Dendritic cell treated with granulocyte-macrophage colony-stimulating factor and Interleukin-4, amounts not matched to agents 40 ng/mL and 50 ng/mL, for 4 days (primary cell): ENCODE measurements around the gene CCDC40.

Experiments
- H3K27ac Mint-ChIP-seq: one replicate; pipeline ENCODE4 v1.8.0; 2022; ENCODE audit warnings: mild to moderate bottlenecking, mixed read lengths
- H3K27me3 Mint-ChIP-seq: one replicate; pipeline ENCODE4 v1.8.0; 2022; ENCODE audit warnings: mild to moderate bottlenecking, mixed read lengths
- H3K36me3 Mint-ChIP-seq: one replicate; pipeline ENCODE4 v1.8.0; 2022; ENCODE audit warnings: low read depth, mixed read lengths
- H3K4me1 Mint-ChIP-seq: one replicate; pipeline ENCODE4 v1.8.0; 2022; ENCODE audit warnings: low read depth, mixed read lengths
- H3K4me3 Mint-ChIP-seq: one replicate; pipeline ENCODE4 v1.8.0; 2022; ENCODE audit warnings: mild to moderate bottlenecking, moderate library complexity, mixed read lengths
- H3K9me3 Mint-ChIP-seq: one replicate; pipeline ENCODE4 v1.8.0; 2022; ENCODE audit warnings: mixed read lengths
- intact Hi-C: fragments of 100-400 bp; cut with micrococcal nuclease; formaldehyde crosslinking; loops from one replicate; pipeline ENCODE4 v1.15.0; 2022

Gene CCDC40

DNA sequence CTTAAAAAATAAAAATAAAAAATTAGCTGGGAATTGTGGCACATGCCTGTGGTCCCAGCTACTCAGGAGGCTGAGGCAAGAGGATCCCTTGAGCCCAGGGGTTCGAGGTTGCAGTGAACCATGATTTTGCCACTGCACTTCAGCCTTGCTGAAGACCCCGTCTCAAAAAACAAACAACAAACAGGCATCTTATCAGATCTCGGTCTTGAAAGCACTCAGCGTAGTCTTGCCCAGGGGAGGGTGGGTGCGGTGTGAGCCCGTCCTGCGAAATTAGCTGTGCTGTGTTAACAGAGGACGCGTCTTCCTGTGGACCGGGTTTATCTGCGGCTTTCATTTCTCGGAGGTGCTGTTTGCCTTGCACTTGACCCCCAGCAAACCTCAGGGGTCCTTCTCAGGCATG lies 70.3 kb downstream of the CCDC40 start:
- H3K4me1 Mint-ChIP-seq = peaks cover 31% of the 10 kb centered on the region
- H3K4me3 Mint-ChIP-seq = no peak overlapping the region
- intact Hi-C loops = no loop called here
- no peak overlapping the region for H3K27ac Mint-ChIP-seq
- no peaks in the 10 kb centered on the region for H3K27me3 Mint-ChIP-seq
- H3K9me3 Mint-ChIP-seq = no peaks in the 10 kb centered on the region
- H3K36me3 Mint-ChIP-seq = peaks cover 99% of the 10 kb centered on the region

DNA sequence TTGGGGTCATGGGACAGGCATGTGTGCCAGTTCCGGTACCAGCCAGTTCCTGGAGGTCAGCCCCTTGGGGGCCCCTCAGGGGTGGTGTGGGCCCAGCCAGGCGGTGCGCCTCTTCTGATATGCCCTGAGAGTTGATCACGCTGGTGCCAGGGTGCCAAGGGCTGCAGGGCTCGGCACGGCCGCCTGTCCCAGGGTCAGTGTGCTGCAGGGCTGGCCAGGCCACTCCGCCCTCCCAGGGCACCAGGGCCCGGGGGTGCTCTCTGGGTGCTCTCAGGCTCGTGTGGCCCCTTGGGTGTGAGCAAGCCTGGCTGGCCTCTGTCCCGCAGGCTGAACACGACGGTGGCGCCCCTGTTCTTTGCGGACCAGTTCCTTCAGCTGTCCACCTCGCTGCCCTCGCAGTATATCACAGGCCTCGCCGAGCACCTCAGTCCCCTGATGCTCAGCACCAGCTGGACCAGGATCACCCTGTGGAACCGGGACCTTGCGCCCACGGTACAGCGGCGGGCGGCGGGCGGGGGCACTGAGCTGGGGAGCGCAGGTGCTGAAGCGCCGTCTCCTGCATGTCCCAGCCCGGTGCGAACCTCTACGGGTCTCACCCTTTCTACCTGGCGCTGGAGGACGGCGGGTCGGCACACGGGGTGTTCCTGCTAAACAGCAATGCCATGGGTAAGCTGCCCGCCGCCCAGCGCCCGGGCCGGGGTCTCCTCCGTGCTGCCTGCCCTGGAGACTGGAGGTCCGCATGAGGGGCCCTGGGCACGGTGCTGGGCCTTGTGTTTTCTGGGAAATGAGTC lies 71.0 kb downstream of the CCDC40 start:
- Mint-ChIP-seq H3K4me1 (peaks cover 24% of the 10 kb centered on the region), H3K9me3 (no peaks in the 10 kb centered on the region), H3K4me3 (no peak overlapping the region), H3K27me3 (no peaks in the 10 kb centered on the region), H3K36me3 (peaks cover 99% of the 10 kb centered on the region), H3K27ac (no peak overlapping the region)
- intact Hi-C loops = no loop called here

DNA sequence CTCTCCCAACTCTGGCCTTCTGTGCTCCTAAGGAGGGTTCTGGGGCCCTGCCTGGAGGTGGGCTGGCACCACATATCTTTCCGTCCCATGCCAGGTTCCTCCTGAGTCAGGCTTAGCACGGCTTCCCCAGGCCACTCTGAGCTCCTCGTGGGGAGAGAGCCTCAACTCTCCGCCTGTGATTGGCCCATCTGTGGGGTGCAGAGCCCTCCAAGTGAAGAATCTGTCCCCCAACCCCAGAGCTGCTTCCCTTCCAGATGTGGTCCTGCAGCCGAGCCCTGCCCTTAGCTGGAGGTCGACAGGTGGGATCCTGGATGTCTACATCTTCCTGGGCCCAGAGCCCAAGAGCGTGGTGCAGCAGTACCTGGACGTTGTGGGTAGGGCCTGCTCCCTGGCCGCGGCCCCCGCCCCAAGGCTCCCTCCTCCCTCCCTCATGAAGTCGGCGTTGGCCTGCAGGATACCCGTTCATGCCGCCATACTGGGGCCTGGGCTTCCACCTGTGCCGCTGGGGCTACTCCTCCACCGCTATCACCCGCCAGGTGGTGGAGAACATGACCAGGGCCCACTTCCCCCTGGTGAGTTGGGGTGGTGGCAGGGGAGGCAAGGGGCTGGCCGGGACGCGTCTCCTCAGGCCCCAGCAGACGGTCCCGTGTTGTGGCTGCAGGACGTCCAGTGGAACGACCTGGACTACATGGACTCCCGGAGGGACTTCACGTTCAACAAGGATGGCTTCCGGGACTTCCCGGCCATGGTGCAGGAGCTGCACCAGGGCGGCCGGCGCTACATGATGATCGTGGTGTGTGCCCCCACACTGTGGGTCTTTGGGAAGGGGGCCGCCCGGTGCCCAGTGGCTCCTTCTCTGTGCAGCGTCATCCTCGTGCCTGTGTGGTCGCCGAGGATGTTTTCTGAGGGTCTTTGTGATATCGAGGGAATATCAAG lies 71.9 kb downstream of the CCDC40 start:
- peaks cover 100% of the 10 kb centered on the region for H3K36me3 Mint-ChIP-seq
- H3K9me3 Mint-ChIP-seq = no peaks in the 10 kb centered on the region
- intact Hi-C loops = no loop called here

DNA sequence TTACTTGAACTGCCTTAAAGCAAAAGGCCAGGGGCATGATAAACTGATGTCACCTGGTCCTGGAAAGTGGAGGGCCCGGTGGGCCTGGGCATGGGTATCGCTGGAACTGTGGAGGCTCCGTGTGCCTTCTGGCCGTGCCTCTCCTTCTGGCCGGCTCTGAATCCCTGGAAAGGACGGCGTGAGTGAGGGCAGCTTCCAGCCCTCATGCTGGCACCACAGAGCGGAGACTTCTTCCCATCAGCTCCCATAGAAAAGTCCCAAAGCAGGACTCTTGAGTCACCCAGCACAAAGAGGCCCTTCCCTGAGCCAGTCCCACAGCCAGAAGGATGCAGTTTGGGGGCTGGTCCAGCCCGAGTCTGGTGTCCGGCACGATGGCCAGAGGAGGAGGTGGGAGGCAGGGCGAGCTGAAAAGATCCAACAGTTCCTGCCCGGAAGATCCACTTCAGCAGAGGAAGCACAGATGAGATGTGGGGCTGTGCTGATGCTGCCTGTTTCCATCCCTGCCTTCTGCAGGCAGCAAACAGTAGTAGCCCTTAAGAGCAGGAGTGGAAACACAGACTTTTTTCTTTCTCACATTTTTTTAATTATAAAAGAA lies 72.7 kb downstream of the CCDC40 start:
- no peak overlapping the region for H3K4me3 Mint-ChIP-seq
- H3K4me1 Mint-ChIP-seq = peaks cover 6% of the 10 kb centered on the region
- H3K36me3 Mint-ChIP-seq = peaks cover 100% of the 10 kb centered on the region
- no peaks in the 10 kb centered on the region for H3K27me3 Mint-ChIP-seq
- intact Hi-C loops = no loop called here
- H3K27ac Mint-ChIP-seq = no peak overlapping the region
- no peaks in the 10 kb centered on the region for H3K9me3 Mint-ChIP-seq

More for the DNA sequence above, 71.9 kb downstream of the CCDC40 start:
- no peaks in the 10 kb centered on the region for H3K27me3 Mint-ChIP-seq
- no peak overlapping the region for H3K27ac Mint-ChIP-seq
- H3K4me1 Mint-ChIP-seq = peaks cover 15% of the 10 kb centered on the region
- H3K4me3 Mint-ChIP-seq = no peak overlapping the region

DNA sequence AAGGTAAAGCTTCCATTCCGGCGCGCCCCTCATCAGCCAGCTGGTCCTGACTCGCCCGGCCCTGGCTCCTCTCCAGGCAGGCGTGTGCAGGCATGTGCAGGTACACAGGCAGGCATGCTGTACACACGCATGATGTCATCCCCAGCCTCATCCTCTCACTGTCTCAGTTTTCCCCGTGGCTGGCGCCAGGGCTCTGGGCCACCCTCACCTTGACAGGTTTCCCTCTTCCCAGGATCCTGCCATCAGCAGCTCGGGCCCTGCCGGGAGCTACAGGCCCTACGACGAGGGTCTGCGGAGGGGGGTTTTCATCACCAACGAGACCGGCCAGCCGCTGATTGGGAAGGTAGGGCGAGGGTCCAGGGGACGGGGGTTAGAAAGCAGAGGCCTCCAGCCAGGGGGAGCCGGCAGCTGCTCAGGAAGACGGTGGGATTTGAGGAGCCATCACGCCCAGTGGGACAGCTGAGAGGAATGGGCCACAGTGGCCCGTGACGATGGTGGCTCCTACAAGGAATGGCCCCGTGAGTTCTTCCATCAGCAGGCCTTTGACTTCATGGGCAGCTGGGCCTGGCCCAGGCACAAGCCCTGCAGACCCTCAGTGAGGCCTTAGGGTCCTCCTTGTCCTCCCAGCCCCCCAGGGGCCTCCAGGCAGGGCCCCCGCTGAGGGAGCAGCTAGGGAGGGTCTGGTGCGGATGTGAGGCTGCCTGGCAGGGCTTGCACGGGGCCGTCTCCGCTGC lies 73.4 kb downstream of the CCDC40 start:
- no peaks in the 10 kb centered on the region for H3K4me1 Mint-ChIP-seq
- no peaks in the 10 kb centered on the region for H3K9me3 Mint-ChIP-seq
- peaks cover 100% of the 10 kb centered on the region for H3K36me3 Mint-ChIP-seq
- H3K27me3 Mint-ChIP-seq = no peaks in the 10 kb centered on the region
- intact Hi-C loops = no loop called here
- no peak overlapping the region for H3K27ac Mint-ChIP-seq
- H3K4me3 Mint-ChIP-seq = no peak overlapping the region

DNA sequence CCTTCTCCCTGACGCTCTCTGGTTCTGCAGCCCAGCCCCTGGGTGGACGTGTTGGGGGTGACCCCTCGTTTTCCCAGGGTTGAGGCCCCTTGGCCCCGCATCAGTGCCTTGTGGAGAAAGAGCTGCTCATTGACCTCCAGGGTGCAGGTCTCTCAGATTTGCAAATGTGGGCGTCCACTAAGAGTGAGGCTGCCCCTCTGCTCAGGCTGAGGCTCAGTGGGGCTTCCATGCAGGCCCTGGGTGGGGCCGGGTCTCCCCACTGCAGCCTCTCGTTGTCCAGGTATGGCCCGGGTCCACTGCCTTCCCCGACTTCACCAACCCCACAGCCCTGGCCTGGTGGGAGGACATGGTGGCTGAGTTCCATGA lies 74.0 kb downstream of the CCDC40 start:
- no peaks in the 10 kb centered on the region for H3K27me3 Mint-ChIP-seq
- intact Hi-C loops = no loop called here
- H3K27ac Mint-ChIP-seq = no peak overlapping the region
- no peak overlapping the region for H3K4me3 Mint-ChIP-seq
- no peaks in the 10 kb centered on the region for H3K9me3 Mint-ChIP-seq
- H3K4me1 Mint-ChIP-seq = no peaks in the 10 kb centered on the region
- peaks cover 100% of the 10 kb centered on the region for H3K36me3 Mint-ChIP-seq

DNA sequence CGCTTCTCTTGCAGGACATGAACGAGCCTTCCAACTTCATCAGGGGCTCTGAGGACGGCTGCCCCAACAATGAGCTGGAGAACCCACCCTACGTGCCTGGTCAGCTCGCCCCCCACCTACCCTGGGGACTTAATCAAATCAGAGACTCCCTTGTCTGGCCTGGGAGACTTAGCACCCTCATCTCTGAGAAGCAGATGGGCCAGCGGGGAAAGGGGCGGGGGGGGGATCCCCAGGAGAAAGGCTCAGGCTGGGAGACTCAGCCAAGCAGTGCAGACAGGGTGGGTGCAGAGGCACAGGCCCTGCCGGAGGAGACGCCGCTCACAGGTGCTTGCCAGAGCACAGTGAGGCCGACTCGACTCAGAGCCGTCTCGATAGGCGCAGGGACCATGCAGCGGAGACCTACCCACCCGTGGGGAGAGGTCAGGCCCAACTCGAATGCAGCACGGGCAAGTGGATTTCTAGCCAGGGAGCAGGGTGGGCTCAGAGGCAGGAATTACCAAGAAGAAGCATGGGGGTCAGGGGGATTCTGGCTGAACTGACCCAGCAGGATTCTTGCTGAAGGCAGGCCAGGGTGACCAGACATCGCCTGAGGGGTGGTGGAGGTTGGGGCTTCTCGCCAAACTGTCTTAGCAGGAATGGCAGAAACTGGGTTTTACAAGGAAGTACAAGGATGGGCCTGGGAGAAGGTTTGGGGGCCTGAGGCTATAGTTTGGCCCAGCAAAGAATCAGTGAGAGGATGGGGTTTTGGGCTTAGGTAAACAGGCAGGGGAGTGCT lies 74.7 kb downstream of the CCDC40 start:
- Mint-ChIP-seq H3K4me3 (no peak overlapping the region), H3K27me3 (no peaks in the 10 kb centered on the region), H3K36me3 (peaks cover 100% of the 10 kb centered on the region), H3K4me1 (no peaks in the 10 kb centered on the region), H3K9me3 (no peaks in the 10 kb centered on the region), H3K27ac (no peak overlapping the region)
- intact Hi-C loops = no loop called here

DNA sequence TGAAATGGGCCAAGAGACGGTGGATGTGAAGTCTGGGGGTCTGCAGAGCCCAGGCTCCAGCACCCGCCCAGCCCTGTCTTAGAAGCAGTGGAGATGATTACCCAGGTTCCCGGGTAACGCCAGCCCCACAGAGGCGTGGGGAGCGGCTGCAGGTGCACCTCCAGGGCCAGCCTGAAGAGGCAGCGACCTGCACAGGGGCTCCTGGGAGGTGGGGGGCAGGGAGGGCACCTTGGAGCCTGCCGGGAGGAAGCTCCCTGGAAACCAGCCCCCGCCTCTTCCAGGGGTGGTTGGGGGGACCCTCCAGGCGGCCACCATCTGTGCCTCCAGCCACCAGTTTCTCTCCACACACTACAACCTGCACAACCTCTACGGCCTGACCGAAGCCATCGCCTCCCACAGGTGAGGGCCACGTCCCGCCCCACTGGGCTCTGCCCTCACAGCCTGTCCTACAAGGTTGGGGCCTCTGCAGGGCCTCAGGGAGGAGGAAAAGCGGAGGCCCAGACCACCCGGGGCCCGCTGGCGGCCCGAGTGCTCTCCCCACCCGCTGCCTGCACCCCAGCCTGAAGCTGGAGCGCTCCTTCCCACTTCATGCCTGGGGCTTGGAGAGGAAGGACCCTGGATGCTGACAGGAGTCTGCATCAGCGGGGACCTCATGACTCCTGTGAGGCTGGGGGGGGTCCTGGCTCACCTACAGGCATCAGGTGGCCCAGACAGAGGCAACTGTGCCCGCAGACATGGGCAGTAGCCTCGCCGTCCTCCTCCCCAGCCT lies 75.4 kb downstream of the CCDC40 start:
- intact Hi-C loops = no loop called here
- no peaks in the 10 kb centered on the region for H3K9me3 Mint-ChIP-seq
- H3K4me3 Mint-ChIP-seq = no peak overlapping the region
- no peaks in the 10 kb centered on the region for H3K27me3 Mint-ChIP-seq
- peaks cover 100% of the 10 kb centered on the region for H3K36me3 Mint-ChIP-seq
- H3K4me1 Mint-ChIP-seq = no peaks in the 10 kb centered on the region
- H3K27ac Mint-ChIP-seq = no peak overlapping the region

DNA sequence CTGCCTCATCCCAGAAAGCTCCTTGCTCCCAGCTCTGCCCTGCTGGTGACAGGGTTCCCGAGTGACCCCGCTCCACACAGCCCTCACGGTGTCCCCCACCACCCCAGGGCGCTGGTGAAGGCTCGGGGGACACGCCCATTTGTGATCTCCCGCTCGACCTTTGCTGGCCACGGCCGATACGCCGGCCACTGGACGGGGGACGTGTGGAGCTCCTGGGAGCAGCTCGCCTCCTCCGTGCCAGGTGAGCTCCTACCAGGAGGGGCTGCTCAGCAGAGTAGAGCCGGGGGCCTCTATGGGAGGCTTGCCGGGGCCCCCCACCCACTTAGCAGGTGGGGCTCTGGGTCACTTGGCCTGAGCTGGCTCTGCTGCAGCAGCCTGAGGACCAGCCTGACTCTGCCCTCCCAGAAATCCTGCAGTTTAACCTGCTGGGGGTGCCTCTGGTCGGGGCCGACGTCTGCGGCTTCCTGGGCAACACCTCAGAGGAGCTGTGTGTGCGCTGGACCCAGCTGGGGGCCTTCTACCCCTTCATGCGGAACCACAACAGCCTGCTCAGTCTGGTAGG lies 76.1 kb downstream of the CCDC40 start:
- Mint-ChIP-seq H3K27me3 (no peaks in the 10 kb centered on the region), H3K9me3 (no peaks in the 10 kb centered on the region), H3K36me3 (peaks cover 100% of the 10 kb centered on the region), H3K4me1 (no peaks in the 10 kb centered on the region), H3K4me3 (no peak overlapping the region), H3K27ac (no peak overlapping the region)
- intact Hi-C loops = no loop called here

DNA sequence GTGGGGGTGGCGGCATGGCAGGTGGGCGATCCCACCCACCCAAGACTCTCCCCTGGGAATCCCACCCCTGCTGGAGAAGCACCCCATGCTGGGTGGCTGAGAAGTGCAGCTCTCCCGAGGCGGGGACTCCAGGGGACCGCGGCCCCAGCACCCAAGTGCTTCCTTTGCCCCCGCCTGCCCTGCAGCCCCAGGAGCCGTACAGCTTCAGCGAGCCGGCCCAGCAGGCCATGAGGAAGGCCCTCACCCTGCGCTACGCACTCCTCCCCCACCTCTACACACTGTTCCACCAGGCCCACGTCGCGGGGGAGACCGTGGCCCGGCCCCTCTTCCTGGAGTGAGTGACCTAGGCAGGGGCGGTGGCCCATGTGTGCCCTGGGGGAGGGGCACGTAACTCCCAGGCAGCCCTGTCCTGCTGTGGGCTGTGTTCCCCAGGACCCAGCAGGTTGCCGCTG lies 76.6 kb downstream of the CCDC40 start:
- no peaks in the 10 kb centered on the region for H3K27me3 Mint-ChIP-seq
- no peak overlapping the region for H3K4me3 Mint-ChIP-seq
- intact Hi-C loops = no loop called here
- H3K4me1 Mint-ChIP-seq = no peaks in the 10 kb centered on the region
- no peak overlapping the region for H3K27ac Mint-ChIP-seq
- H3K36me3 Mint-ChIP-seq = peaks cover 100% of the 10 kb centered on the region
- no peaks in the 10 kb centered on the region for H3K9me3 Mint-ChIP-seq

DNA sequence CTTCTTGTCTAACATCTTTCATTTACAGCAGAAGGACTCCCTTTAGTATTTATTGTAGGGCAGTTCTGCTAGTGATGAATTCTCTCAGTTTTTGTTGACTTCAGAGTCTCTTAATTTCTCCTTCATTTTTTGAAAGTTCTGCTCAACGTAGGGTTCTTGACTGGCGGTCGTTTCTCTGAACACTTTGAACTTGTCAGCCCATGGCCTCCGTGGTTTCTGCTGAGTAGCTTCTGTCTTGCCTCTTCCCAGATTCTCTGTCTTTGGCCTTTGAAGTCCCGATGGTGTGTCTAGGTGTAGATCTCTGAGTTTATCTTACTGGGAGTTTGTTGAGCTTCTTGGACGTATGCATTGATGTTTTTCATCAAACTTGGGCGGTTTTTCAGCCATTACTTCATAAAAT lies 78.3 kb downstream of the CCDC40 start:
- Mint-ChIP-seq H3K36me3 (peaks cover 100% of the 10 kb centered on the region), H3K27me3 (no peaks in the 10 kb centered on the region), H3K27ac (no peak overlapping the region), H3K9me3 (no peaks in the 10 kb centered on the region), H3K4me3 (no peak overlapping the region), H3K4me1 (no peaks in the 10 kb centered on the region)
- intact Hi-C loops = no loop called here

DNA sequence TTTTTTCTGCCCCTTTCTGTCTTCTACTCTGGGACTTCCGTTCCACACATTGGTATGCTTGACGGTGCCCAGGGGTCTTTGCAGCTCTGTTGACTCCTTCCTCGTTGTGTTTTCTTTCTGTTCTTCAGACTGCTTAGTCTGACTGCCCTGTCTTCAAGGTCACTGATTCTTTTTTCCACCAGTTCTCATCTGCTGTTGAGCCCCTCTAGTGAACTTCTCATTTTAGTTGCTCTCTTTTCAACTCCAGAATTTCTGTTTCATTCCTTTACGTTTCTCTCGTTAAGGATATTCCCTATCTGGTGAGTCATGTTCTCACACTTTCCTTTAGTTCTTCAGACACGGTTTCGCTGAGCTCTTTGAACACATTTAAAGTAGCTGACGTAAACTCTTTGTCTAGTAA lies 78.7 kb downstream of the CCDC40 start:
- no peak overlapping the region for H3K27ac Mint-ChIP-seq
- H3K4me1 Mint-ChIP-seq = no peaks in the 10 kb centered on the region
- intact Hi-C loops = no loop called here
- H3K27me3 Mint-ChIP-seq = no peaks in the 10 kb centered on the region
- H3K9me3 Mint-ChIP-seq = no peaks in the 10 kb centered on the region
- peaks cover 99% of the 10 kb centered on the region for H3K36me3 Mint-ChIP-seq
- H3K4me3 Mint-ChIP-seq = no peak overlapping the region
